HG03064 (cell line): ENCODE results near the gene SNAPC5.
"Not testable (repeated sequence)": the region's sequence is repeated elsewhere in the genome, so short reads cannot be mapped to it uniquely, and the experiment has no call there.

Experiments used
- ATAC-seq: cut with Tn5 transposase; IDR thresholded peaks from one replicate; pipeline ENCODE4 v1.9.1; 2021; ENCODE audit warnings: low read depth; ENCODE audit not compliant: unreplicated experiment

The SNAPC5 gene

DNA sequence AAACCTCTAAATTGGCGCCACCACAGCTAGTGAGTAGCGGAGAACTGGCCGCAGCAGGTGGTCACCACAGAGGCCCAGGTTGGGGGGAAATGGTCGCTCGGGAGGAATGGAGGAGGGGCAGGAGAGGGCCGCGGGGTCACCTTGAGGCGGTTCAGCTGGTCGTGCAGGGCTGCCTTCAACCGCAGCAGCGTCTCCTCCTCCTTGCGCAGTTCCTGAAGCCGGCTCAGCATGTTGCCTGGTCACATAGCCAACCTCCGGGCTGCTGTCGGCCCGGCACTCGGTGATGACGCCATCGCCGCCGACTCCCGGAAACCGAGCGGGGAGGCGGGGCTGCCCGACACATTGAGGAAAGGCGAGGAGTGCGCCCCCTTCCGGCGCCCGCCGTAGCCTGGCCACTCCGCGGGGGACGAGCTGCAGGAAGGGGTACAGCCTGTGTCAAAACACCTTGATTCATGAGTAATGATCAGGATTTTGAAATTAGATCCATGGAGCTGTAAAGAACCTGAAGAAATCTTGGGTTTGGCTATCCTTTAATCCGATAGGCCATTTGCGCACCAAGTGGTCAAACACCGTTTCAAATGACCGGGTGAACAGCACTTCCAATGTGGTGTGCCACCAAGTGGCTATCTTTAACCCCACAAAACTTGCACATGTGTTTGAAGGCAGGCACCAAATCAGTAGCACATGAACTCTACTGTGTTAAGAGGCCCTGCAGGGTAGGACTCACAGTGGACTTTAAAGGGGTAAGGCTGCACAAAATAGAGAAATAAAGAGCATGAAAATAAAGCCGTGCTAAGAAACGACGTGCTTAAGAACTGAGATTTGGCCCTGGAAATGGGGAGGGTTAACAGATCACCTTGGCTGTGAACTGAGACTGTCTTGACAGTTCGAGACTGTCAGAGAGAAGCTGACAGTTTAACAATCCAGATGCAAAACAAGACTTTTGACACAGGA is at the start of gene SNAPC5:
TSS of gene SNAPC5 (minus strand) at position 261 of the 954 bp plus-strand sequence. CDS start at position 230, 31 bp downstream.
- peak; percentile 65 for ATAC-seq

DNA sequence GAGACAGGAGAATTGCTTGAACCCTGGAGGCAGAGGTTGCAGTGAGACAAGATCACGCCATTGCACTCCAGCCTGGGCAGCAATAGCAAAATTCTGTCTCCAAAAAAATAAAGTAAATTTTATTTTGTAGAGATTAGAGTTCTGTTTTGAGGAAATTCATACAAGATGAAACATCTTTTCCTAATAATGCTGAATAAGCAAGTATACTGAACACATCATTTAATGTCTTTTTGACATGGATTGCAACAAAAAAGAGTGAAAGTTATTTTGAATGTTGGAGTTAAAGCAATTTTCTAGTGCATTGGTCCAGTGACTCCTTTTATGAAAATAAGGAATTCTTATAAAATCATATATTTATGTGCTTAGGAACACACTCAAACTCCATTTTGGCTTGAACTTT is 47.7 kb upstream of the SNAPC5 start:
- ATAC-seq: no peak

DNA sequence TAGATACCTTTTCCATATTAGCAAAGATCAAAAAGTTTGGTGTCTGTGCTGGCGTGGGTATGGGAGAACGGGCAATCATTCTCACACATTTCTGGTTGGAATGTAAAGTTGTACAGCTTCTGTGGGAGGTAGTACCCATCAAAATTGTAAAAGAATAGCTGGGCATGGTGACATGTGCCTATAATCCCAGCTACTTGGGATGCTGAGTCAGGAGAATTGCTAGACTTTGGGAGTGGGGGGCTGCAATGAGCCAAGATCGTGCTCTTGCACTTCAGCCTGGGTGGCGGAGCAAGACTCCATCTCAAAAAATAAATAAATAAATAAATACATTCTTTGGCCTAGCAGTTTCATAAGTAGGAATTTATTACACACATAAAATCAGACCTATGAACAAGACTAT is 45.3 kb upstream of the SNAPC5 start:
- ATAC-seq: no peak

DNA sequence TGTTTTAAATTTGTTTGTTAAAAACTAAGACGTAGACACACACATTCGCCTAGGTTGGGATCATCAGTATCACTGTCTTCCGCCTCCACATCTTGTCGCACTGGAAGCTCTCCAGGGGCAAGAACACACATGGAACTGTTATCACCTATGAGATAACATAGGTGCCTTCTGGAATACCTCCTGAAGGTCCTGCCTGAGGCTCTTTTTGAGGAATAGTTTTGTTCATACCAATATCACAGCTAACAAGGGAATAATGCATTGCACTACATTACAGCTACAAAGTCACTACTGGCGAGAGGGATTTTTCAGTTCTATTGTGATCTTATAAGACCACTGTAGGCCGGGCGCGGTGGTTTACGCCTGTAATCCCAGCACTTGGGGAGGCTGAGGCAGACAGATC is 37.5 kb upstream of the SNAPC5 start:
- ATAC-seq: no peak

- no peak for ATAC-seq
These were observed 27.3 kb upstream of the SNAPC5 start for GRCh38 chr15:66524838-66525237.

- ATAC-seq: no peak
These were observed 26.4 kb upstream of the SNAPC5 start for GRCh38 chr15:66523926-66524325.

DNA sequence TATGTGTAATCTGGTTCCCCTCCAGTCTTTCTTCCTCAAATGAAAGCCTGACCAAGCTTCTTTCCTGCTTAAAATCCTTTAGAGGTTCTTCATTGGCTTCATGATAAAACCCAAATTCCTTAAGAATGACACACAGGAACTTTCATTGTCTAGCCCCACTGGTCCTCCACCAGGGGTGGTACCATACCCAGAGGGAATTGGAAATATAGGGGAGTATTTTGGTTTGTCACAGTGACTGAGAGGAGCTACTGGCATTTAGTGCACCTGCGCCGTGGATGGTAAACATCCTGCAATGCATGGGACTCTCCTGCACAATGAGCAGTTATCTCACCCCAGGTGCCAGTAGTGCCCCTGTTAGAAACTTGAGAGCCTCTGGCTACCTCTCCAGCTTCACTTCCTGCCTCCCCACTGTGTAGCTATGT is 18.4 kb upstream of the SNAPC5 start:
- no peak for ATAC-seq

DNA sequence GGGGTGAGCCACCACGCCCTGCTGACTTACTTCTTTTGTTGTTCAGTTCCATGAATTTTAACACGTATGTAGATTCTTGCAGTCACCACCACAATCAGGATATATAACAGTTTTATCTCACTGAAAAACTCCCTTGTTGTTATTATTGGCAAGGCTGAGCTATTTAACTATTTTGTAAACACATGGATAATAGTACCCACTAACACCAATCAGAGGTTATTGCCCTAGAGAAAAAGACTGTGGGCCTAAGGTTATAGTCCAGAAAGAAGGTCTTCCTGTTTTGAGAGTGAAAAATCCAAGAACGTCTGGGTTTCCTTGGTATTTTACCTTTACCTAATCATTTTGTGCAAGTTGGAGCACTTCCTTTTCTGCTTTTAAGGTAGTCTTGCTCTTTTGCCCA is 17.0 kb upstream of the SNAPC5 start:
- ATAC-seq: no peak

- ATAC-seq: no peak
These were observed 10.8 kb upstream of the SNAPC5 start for GRCh38 chr15:66508293-66508883.

DNA sequence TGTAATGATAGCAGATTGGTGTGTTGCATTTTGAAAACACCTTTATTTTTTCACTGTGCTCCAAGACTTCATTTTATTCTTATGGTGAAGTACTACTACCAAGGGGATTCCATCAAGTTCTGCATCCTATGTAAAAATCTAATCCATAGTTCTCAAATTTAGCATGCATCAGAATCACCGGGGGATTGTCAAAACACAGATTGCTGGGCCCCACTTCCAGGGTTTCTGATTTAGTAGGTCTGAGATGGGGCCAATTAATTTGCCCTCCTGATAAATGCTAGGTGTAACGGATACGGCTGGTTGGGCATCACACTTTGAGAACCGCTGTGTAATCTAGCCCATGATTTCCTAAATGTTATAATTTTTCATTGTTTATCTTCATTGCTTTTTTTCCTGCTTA is 8.3 kb upstream of the SNAPC5 start:
- no peak for ATAC-seq

- ATAC-seq: no peak
These were observed 7.9 kb upstream of the SNAPC5 start for GRCh38 chr15:66505430-66505811.

DNA sequence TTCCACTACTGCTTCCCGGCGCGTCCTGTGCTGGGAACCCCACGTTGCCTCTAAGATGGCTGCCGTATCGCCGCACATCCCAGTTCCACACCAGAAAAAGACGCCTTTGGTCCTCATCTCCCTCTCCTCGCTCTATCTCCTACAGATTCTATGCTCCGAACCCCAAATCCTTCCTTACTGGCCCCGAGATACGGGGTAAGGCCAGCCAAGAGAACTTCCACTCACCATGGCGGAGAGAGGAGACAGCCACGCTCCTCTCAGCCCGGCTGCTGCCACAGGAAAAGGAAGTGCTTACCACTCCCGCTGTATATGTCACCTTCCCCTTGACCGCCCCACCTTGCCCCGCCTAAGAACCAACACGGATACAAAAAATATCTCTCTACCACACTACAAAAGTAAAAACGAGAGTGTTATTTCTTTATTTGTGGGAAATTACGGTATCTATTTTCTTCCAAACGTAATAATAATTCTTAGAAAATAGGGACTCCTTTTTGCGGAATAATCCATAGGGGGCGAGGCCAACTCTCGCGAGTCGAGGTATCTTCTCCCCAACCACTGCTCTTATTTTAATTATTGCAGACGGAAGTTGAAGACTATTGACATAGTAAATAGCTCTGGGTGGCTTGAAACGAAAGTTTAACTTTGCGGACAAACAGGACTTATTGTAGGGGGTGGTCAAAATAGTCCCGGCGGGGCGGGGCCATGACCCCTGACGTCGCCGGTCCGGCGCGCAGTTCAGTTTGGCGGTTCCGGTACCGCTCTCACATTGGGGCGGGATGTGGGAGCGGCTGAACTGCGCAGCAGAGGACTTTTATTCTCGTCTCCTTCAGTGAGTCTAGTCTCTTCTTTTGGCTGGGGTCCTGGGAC is 7.2 kb upstream of the SNAPC5 start, which contains the start of the genes RPL4 and ZWILCH:
TSS of gene RPL4 (minus strand) at position 293 of the 867 bp plus-strand sequence. CDS start at position 228, 65 bp downstream.
TSS of gene ZWILCH (plus strand) at position 764 of the 867 bp plus-strand sequence. CDS start at position 777, 13 bp downstream.
- ATAC-seq: peak; percentile 64

DNA sequence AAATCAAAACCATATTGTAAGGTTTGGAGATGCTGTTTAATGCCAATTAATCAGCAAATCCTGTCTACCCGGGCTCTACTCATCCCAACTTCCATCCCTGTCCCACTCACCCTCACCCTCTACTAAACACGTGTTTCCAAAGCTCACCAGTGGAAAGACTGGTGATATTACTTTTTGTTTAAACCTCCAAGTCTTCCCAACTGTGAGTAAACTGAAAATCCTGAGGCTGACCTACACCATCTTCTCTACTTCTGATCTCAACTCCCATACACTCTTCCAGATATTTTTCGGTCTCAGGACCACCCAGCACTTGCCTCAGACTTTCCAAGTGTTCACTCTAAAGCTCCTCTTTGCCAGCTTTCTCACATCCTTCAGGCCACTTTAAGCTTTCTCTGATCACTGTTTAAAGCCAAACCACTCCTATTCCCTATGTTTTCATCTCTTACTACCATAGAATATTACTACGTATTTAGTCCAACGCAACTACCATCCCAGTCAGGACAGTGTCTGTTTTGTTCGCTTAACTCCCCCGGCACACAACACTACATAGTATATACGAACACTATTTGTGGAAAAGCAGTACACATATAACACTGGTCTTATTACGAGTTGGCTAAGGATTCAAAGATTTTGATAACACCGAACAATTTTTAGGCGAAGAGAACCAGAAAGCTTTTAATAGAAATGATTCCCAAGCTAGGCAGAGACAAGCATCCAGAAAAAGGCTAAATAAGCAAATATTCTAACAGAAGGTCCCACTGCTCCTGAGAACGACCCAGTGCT is 6.4 kb upstream of the SNAPC5 start:
- no peak for ATAC-seq

DNA sequence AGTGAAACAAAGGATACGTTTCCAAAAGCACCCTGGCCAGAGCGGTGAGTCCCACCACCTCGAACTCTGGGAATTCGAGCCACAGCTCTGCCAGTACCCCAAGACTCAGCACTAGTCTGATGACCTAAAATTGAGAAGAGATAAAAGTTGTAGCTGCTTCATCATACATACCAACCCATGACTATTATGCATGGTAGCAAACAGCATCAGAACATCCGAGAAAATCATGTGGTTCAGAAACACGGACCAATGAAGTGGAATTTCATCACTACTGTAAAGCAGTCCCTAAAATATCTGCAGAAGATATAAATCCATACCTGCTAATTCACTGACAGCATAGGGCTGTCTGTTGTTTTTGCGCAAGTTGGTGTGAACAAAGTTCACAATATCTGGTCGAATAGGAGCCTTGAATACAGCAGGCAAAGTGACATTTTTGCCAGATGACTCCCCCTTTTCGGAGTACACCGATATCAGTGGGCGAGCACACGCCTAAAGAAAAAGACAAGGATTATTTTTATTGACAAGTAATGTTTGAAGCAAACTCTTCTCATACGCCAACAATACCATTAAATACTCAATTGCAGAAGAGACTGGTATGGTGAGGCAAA is 5.6 kb upstream of the SNAPC5 start:
- not testable (repeated sequence) for ATAC-seq

- ATAC-seq: no peak
These were observed 4.9 kb upstream of the SNAPC5 start for GRCh38 chr15:66502491-66502890.

DNA sequence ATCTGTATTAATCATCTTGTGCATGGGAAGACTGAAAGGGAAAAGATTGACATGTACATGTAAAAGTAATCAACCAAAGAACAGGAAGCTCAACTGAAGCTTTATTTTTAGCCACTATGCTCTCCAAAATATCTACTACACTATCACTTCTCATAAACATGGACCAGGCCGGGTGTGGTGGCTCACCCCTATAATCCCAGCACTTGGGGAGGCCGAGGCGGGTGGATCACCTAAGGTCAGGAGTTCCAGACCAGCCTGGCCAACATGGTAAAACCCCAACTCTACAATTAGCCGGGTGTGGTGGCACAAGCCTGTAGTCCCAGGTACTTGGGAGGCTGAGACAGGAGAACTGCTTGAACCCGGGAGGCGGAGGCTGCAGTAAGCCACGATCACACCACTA is 2.8 kb upstream of the SNAPC5 start:
- not testable (repeated sequence) for ATAC-seq

- ATAC-seq: no peak
These were observed 1.2 kb upstream of the SNAPC5 start for GRCh38 chr15:66498501-66499386.

DNA sequence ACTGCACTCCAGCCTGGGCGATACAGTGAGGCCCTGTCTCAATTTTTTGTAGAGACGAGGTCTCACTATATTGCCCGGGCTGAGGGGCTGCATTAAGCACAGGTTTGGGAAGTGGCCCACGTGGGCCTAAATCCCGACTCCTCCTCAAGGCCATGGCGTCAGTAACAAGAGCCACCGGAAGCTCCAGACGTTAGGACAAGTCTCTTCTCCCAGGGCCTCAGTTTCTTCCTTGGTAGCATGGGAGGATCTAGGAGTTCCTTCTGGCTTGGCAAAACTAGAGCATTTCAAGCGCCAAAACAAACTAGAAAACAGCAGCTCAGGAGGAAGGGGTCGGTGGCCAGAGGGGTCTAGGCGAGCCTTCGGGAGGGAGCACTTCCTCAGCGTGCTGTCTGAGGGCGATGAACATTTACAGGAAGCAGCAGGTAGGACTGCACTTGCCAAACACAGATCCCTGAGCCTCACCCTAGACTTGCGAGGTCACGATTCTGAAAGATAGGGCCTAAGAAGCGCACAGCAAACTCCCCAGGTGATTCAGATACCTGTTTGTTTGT is 536 bp downstream of the SNAPC5 start:
- no peak for ATAC-seq
